LNCAP (cell line): ENCODE data around the gene NMNAT2.

Experiments used
- TF ChIP-seq, protein P1 (sequence below): fragments of 450-650 bp; IDR thresholded peaks from 2 replicates; pipeline ENCODE4 v1.5.1; 2017; ENCODE audit warnings: mild to moderate bottlenecking

Gene NMNAT2

DNA sequence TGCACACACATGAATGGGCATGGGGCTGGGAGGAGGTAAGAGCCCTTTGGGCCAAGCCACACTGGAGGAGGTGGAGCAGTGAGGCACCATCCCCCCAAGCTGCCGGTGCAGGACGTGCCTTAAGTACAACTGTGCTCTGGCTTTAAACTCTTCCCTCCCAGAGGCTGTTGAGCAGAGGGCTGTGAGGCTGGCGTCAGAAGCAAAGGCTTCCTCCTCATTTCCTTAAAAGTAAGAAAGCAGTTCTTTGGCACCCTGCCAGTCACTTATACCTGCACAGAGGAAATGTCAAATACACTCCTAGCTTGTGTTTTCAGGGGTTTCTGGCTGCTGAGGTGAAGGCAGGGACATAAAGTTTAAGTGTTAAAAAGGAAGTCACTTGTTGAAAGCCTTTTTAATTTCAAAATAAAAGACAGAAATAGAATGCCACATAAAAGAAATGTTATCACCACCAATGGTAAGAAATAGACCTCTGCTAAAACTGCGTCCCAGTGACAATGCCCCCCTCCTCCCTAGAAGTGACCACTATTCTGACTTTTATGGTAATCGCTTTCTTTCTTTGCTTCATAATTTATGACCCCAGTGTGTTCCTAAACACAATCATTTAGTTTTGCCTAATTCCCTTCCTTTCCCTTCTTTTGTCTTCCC, 199.1 kb downstream of the NMNAT2 start:
- TF ChIP-seq, protein P1, sequence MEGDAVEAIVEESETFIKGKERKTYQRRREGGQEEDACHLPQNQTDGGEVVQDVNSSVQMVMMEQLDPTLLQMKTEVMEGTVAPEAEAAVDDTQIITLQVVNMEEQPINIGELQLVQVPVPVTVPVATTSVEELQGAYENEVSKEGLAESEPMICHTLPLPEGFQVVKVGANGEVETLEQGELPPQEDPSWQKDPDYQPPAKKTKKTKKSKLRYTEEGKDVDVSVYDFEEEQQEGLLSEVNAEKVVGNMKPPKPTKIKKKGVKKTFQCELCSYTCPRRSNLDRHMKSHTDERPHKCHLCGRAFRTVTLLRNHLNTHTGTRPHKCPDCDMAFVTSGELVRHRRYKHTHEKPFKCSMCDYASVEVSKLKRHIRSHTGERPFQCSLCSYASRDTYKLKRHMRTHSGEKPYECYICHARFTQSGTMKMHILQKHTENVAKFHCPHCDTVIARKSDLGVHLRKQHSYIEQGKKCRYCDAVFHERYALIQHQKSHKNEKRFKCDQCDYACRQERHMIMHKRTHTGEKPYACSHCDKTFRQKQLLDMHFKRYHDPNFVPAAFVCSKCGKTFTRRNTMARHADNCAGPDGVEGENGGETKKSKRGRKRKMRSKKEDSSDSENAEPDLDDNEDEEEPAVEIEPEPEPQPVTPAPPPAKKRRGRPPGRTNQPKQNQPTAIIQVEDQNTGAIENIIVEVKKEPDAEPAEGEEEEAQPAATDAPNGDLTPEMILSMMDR = no peak

- TF ChIP-seq, protein P1 = no peak
These were observed 200.1 kb downstream of the NMNAT2 start for GRCh38 chr1:183218027-183218618.

DNA sequence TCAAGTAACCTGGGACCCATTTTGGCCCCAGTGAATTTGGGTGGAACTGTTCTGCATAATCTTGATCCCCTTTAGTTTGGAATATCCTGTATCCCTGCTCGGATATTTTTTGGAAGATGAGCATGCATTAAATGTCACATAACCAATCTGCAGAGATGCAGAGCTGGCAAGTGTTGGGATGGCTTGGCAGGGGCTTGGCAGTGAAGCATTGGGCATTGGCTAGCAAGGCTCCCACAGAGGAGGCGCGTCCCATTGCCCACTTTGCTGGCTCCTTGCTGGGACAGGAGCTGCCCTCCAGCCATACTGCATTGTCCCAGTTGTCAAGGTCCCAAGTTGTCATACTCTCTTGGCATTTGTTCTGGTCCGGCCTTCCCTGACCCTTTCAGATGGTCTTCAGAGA, 202.2 kb downstream of the NMNAT2 start:
- TF ChIP-seq, protein P1 = no peak

DNA sequence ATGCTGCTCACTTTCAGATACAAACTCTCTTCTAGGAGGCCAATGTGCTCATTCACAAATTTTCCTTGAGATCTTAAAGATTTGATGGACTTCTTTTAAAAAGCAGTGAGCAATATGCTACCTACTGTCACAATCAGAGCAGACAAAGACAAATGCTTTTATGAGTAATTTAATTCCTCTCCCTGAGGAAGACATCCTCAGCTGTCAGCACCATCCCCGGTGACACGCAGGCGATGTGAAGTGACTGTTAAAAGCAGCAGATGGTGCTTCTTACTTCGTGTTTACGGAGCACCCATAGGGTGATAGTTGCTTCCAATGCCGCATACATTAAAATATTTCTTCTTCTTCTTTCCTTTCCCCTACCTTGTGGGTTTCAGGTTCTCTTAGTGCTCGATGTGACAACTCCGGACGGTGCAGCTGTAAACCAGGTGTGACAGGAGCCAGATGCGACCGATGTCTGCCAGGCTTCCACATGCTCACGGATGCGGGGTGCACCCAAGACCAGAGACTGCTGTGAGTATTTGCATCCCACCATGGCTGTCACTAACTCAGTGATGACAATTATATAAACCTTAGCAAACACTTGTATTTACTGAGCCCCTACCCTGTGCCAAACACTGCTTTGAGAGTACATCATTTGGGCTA, 203.0 kb downstream of the NMNAT2 start:
- TF ChIP-seq, protein P1 = no peak

GRCh38 chr1:183214021-183214970, 203.9 kb downstream of the NMNAT2 start:
- TF ChIP-seq, protein P1 = no peak

DNA sequence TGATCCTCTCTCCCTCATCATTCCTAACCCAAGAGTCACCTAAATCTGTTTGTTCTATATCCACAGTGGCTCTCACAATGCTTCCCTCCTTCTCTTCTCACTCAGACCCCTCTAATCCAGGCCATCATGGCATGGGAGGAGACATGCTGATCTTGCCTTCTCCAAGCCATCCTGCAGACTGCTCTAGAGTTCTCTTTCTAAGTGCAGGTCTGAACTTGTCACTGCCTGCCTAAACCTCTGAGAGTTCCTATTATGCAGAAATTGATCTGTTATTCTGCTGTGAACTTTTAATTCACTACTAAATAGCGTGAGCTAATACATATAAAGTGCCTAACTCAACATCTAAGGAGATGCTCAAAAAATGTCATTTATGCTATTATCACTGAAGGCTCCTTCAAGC, 205.3 kb downstream of the NMNAT2 start:
- TF ChIP-seq, protein P1 = no peak

DNA sequence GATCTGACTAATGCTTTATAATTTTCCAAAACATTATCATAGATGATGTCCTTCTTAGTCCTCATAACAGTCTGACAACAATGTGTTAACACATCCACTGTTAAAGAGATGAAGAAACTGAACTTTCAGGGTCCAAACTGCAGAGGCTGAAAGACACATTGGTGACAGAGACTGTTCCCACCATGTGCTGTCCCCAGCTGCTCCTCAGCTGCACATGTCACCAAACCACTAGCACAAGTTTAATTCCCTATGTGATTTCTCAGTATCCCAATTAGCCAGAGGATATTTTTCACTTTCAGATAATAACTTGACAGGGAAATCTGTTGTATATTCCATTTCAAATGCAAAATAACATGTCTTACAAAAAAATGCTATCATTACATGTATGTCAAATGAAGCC, 207.5 kb downstream of the NMNAT2 start:
- TF ChIP-seq, protein P1 = no peak
